ENCODE measurements around the gene ARFGEF2.
A peak's percentile ranks its signal among the peaks of the same experiment; 100 is the strongest.
"Not testable (repeated sequence)": the region's sequence is repeated elsewhere in the genome, so short reads cannot be mapped to it uniquely, and the experiment has no call there.

Gene ARFGEF2

GRCh38 chr20:49009899-49010631 lies 88.6 kb downstream of the ARFGEF2 start:
- DNase-seq = no peak

GRCh38 chr20:49024220-49024619 lies 102.7 kb downstream of the ARFGEF2 start:
- DNase-seq = no peak

- not testable (repeated sequence) for DNase-seq
Observed at GRCh38 chr20:49028177-49028576, 106.7 kb downstream of the ARFGEF2 start.

GRCh38 chr20:49028684-49029083 lies 107.2 kb downstream of the ARFGEF2 start:
- DNase-seq = no peak

GRCh38 chr20:49029203-49029602 lies 107.7 kb downstream of the ARFGEF2 start:
- no peak for DNase-seq

GRCh38 chr20:49030954-49031619 lies 109.6 kb downstream of the ARFGEF2 start:
- DNase-seq = no peak

- DNase-seq = no peak
Observed at GRCh38 chr20:49032455-49032854, 110.9 kb downstream of the ARFGEF2 start.

GRCh38 chr20:49034070-49034732 lies 112.7 kb downstream of the ARFGEF2 start:
- DNase-seq = no peak

- no peak for DNase-seq
Observed at GRCh38 chr20:49037962-49038387, 116.5 kb downstream of the ARFGEF2 start.

GRCh38 chr20:49039854-49040253 lies 118.3 kb downstream of the ARFGEF2 start:
- DNase-seq = no peak

- no peak for DNase-seq
Observed at GRCh38 chr20:49043000-49043399, 121.5 kb downstream of the ARFGEF2 start.

GRCh38 chr20:49045440-49046086 lies 124.1 kb downstream of the ARFGEF2 start:
- DNase-seq = no peak

GRCh38 chr20:49046087-49046900 lies 124.8 kb downstream of the ARFGEF2 start, which contains the start of gene CSE1L:
Gene CSE1L, plus strand, starts transcription at chr20:49046312. Its CDS starts 12,152 bp downstream, at chr20:49058464.
- peak; percentile 82 for DNase-seq

- no peak for DNase-seq
Observed at GRCh38 chr20:49052334-49052733, 130.8 kb downstream of the ARFGEF2 start.

GRCh38 chr20:49054056-49054643 lies 132.6 kb downstream of the ARFGEF2 start:
- no peak for DNase-seq

GRCh38 chr20:49063279-49063678 lies 141.8 kb downstream of the ARFGEF2 start:
- DNase-seq = no peak

- DNase-seq = no peak
Observed at GRCh38 chr20:49074521-49074920, 153.0 kb downstream of the ARFGEF2 start.

- DNase-seq = no peak
Observed at GRCh38 chr20:49078310-49078709, 156.8 kb downstream of the ARFGEF2 start.

- not testable (repeated sequence) for DNase-seq
Observed at GRCh38 chr20:49082295-49082694, 160.8 kb downstream of the ARFGEF2 start.
